Stimulated activated CD4-positive, alpha-beta T cell treated with anti-CD3 and anti-CD28 coated beads, Interleukin-12 subunit alpha, Interleukin-12 subunit beta, amount 100 ng/mL, for 4 hours (primary cell): Measurements from ENCODE around the gene GBP4.
"Not testable (repeated sequence)": the region's sequence is repeated elsewhere in the genome, so short reads cannot be mapped to it uniquely, and the experiment has no call there.

Experiments
- DNase-seq: peaks from one replicate; pipeline ENCODE4 v3.0.0-alpha.2; 2020

Gene GBP4

DNA sequence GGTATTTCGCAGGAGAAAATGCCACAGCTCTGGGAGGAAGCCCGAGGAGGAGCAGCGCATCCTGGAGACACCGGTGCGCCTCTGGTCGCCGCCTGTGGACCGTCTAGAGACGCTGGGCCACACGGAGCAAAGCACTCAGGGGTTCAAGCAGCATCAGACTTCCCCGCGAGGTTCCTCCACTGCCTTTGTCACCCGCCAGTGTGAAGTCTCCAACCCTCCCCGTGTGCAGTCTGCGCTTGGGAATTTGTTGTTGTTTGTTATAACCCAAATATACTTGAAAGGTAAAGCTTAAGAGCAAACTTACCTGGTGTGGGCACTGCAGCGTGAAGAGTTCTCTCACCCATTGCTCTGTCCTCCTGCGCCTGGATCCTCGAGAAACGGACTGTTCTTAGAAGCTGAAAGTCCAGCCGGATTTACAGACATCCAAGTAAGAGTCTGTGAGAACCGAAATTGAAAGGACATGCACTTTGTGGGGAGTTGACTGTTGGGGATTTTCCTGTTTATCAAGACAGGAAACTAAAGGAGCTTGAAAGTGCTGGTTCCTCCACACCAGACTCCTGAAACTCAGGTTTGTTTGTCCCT lies at the start of gene GBP4:
Gene GBP4, minus strand, starts transcription at position 452 of the 582 bp plus-strand sequence. Its CDS starts 108 bp downstream, at position 344.
- peak; percentile 36 for DNase-seq

DNA sequence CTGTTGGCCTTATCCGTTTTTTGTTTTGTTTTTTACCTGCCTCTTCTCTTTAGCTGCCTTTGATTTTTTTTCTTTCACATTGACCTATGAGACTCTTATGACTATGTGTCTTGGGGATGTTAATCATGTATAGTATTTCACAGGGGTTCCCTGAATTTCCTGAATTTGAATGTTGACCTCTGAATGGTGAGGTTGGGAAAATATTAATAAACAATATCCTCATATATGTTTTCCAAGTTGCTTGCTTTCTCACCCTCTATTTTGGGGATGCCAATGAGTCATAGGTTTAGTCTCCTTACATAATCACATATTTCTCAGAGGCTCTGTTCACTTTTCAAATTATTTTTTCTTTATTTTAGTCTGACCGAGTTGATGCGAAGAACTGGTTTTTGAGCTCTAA lies 44.3 kb upstream of the GBP4 start:
- DNase-seq, result no peak

DNA sequence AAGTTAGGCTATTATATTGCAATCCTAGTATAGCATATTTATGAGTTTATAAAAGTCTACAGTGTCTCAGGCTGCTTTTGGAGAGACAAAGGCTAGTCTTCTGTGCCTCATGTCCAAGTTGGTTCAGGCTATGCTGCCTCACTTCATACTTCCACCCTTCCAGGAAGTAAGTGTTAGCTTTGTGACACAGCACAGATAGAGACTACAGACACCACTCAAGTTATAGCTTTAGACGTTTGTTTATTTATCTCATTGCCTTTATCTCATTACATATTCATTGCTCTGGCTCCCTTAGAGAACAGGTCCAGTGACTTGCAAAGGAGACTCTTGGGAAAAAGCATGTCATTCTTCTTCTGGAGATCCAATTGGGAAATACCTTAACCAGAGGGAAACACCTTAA lies 22.6 kb upstream of the GBP4 start:
- DNase-seq, result no peak

DNA sequence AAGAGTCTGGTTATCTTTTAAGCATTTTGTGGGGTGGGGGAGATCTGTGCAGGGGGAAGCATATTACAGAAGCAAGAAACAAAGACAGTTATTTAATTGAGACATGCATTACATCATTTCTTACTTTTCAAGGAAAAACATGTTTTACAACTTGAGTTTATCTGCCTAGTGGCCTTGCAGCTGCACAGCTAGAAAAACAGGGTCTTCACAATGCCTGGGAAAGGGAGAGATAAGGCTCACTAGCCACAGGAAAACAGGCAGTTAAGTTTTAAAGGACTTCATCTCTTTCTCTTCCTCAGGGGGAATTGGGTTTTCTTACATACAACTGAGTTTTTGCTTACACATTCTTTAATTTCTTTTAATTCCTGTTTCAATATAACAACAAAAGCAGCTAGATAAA lies 21.1 kb upstream of the GBP4 start:
- DNase-seq, result not testable (repeated sequence)

DNA sequence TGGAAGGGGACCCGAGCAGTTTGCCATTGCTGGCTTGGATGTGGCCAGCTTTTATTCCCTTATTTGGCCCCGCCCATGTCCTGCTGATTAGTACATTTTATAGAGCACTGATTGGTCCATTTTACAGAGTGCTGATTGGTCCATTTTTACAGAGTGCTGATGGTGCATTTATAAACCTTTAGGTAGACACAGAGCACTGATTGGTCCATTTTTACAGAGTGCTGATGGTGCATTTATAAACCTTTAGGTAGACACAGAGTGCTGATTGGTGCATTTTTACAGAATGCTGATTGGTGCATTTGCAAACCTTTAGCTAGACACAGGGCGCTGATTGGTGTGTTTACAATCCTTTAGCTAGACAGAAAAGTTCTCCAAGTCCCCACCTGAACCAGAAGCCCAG lies 20.2 kb upstream of the GBP4 start:
- not testable (repeated sequence) for DNase-seq

- DNase-seq, result no peak
Observed at GRCh38 chr1:89213347-89213746, 14.6 kb upstream of the GBP4 start.

DNA sequence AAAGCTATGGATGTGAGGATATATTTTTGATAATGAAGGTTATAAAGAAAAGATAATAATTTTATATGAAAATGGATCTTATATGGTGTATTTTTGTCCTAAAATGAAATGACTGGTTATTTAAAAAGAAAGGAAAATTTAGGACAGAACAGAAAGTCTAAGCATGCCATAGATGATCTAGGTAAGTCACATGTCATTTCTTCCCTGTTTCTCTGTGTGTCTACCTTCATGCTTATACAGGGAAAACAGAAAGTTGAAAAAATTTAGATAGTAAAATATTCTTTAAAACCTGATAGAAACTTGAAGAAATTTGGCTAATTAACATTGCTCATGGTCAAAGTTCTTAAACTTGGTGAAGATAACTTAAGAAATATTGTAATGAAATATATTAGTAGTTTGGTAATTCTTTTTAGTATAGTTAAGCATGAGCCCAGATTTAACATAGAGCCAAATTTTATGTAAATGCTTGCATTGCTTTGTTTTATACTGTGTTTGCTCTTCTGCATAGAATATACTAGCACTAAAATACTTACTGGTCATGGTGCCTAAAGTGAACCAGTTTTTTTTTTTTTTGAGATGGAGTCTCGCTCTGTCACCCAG lies 12.4 kb upstream of the GBP4 start:
- no peak for DNase-seq

DNA sequence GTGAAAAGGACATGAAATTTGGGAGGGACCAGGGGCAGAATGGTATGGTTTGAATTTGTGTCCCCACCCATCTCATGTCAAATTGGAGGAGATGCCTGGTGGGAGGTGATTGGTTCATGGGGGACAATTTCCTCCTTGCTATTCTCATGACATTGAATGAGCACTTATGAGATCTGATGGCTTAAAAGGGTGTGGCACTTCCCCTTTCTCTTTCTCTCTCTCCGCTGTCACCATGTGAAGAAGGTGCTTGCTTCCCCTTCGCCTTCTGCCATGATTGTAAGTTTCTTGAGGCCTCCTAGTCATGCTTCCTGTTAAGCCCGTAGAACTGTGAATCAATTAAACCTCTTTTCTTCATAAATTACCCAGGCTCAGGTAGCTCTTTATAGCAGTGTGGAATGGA lies 7.6 kb upstream of the GBP4 start:
- DNase-seq, result no peak

GRCh38 chr1:89203166-89203565 lies 4.4 kb upstream of the GBP4 start:
- DNase-seq, result no peak

- no peak for DNase-seq
Observed at GRCh38 chr1:89201106-89201794, 2.5 kb upstream of the GBP4 start.

DNA sequence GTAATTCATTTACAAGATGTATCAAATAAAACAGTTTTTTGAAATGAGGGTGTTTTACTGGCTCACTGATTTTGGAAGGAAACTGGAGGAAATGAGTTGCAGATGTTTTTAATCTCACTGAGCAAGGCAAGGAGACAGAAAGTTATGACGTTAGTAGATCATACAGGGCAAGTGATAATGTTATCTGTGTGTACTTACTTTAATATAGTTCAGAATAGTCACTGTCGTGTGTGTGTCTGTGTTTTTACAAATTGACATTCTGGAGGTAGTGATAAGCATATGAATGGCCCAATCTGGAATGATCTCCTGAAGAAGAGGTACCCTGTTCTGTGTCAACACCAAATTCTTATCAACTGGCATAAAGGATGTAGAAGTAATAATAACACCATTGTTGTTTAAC lies 1.9 kb upstream of the GBP4 start:
- DNase-seq, result no peak

DNA sequence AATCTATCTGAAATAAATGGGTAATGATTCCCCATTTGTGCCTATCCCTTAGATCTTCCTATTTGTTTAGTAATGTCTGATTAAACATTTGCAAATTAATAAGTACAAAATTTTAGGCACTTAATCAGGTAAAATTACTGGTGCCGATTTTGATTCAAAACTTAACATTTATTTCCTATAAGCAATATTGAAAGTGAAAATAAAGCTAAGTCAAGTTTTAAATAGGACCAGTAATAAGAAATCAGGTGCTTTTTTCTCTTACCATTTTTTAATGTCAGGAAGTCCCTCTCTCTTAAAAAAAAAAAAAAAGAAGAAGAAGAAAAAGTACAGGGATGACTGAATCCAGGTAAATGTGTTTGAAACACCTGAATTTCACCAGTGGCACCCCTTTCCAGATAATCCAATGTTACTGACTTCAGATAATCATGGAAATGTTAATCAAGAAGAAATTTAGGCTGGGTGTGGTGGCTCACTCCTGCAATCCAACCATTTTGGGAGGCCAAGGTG lies 836 bp upstream of the GBP4 start:
- DNase-seq, result no peak

DNA sequence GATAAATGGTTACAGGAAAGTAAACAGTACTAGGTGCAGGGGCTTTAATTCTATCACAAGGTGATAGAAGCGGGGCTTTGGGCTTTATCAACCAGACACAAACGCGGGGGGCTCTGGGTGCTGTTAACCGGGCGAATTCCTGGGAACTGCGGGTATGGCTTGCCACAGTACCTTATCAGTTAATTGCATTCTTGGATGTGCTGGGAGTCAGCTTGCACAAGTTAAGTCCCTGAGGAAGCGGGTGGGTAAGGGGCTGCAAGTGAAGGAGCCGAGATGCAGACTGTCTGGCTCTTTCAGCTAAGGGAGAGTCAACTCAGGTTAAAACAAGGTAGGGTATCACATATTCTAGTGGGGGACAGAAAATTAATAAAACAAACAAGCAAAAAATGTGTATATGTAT lies 661 bp downstream of the GBP4 start:
- no peak for DNase-seq

DNA sequence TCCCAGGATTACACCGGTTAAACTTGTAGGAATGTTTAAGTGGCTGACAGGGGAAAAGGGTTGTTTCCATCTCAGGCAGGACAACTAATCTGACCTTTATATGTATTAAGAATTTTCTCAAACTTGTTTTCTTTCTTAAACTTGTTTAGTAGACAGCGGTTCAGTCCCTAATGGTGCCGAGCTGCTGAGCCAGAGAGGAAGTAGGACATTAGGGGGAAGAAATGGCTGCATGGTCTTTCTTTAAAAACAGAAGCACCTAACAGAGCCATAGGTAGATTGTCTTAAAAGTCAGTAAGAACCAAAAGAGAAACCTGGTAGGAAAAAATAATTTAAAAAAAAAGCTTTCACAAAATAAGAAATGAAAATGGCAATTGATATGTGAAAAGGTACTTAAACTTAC lies 3.3 kb downstream of the GBP4 start:
- DNase-seq, result no peak

DNA sequence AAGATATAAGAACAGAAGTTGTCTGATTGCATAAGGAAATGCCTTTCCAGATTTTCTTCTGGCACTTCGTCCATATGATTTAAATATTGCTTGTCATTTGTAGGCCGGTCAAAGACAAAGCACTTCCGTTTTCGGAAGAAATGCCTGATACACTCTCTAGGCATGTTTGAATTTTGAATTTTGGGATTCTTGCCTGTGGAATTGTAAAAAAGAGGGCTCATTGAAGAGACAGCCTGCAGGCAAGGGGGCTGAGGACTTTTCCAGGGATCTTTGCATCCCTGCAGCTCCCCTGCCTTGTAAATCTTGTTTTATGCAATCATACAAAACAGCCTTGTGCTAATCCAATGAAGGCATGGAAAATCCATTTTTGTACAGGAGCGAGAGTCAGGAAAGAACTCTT lies 7.4 kb downstream of the GBP4 start:
- DNase-seq, result no peak

- no peak for DNase-seq
Observed at GRCh38 chr1:89190017-89190416, 8.7 kb downstream of the GBP4 start.

GRCh38 chr1:89179343-89179742 lies 19.4 kb downstream of the GBP4 start:
- DNase-seq, result no peak

DNA sequence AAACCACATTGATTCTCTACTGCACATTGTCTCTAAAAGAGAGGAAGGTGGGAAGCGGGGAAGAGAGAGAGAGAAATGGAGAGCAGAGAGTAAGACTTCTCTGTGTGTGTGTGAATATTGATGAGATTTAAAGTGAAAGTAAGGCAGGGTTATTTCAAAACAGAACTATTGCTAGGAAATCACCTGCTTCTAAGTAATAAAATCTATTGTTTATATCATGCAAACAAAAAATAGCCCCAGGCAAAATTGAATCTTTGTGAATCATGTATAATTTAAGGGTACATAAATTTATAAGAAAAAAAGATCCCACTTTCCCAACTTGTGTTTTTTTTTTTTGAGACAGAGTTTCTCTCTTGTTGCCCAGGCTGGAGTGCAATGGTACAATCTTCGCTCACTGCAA lies 21.8 kb downstream of the GBP4 start:
- DNase-seq, result no peak

GRCh38 chr1:89175601-89176256 lies 23.0 kb downstream of the GBP4 start, which contains the start of gene GBP7:
GBP7 (minus strand) TSS chr1:89176003; CDS start chr1:89171935, 4,068 bp downstream.
- no peak for DNase-seq

DNA sequence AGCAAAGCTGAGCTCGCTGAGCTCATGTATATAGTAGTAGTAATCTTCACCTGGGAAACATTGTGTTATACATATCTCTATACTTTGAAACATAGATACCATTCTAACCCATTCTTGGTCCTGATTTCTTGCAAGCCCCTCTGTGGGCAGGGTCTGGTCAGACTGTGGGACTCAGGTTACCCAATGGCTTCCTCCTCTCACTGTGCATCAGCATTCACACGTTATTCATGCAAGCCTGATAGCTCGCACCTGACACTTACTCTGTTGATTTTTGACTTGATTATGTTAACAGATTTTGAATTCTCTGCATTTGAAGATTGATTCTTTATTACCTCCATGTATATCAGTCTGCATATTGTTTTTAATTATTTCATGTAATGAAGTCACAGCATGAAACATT lies 24.3 kb downstream of the GBP4 start:
- no peak for DNase-seq

DNA sequence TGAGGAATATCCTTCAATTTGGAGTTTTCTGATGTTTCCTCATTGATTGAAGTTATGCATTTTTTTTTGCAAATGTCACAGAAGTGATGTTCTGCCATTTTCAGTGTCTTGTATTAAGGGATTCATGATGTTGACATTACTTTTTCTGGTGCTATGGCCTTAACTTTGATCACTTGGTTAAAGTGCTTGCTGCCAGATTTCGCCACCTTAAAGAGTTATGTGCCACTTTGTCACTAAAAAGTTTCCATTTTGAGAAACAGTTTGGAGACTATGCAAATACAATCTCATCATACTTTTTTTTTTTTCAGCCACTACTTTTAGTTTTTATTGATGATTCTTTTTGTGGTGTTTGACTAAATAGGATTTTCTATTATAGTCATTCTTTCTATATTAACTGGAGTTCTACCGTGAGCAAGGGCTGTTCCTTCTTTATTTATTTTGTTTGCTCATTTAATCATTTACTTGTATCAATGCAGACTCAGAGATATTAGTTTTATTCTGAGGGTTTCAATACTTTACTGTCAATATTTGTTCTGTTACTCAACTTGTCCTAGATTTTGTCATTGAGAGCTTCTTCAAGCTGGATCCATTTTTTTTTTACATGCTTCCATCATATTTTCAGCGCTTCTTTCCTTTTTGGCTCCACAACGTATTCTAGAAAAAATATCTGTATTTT lies 26.1 kb downstream of the GBP4 start:
- DNase-seq, result no peak

DNA sequence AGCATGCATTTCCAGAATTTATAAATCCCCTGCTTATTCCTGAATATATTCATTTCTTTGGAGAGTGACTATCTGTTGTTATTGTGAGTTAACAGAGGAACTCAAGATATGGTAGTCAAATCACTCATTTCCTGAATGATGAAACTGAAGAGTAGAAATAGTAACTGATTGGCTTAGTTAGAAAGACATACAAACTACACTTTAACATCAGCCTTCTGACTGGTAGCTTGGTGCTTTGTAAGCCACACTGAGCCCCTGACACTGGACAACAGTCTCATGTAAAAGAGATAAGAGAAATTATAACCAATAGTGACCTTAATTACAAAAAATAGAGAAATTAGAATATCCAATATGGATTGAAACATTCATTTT lies 27.7 kb downstream of the GBP4 start:
- no peak for DNase-seq
